ENCODE measurements around the gene KLHL29.

KLHL29 gene

GRCh38 chr2:23542230-23542789 is 157.3 kb downstream of the KLHL29 start:
- Histone ChIP-seq H3K9me3 (no peaks in the 10 kb centered on the region), H3K4me3 (ENCODE audit: low read depth, low read length) (no peak overlapping the region), H3K4me1 (peaks cover 65% of the 10 kb centered on the region), H3K27me3 (no peaks in the 10 kb centered on the region), H3K36me3 (no peaks in the 10 kb centered on the region)
- TF ChIP-seq CTCF (IDR thresholded peaks at IDR 0.05; ENCODE audit: low read depth, low read length): no peak
- DNase-seq: no peak

GRCh38 chr2:23543302-23543701 is 158.3 kb downstream of the KLHL29 start:
- no peak for TF ChIP-seq CTCF (IDR thresholded peaks at IDR 0.05; ENCODE audit: low read depth, low read length)
- no peak for DNase-seq
- Histone ChIP-seq H3K4me3 (ENCODE audit: low read depth, low read length) (no peak overlapping the region), H3K27me3 (no peaks in the 10 kb centered on the region), H3K9me3 (no peaks in the 10 kb centered on the region), H3K4me1 (peaks cover 70% of the 10 kb centered on the region), H3K36me3 (no peaks in the 10 kb centered on the region)

- Histone ChIP-seq H3K27me3 (no peaks in the 10 kb centered on the region), H3K4me1 (peaks cover 70% of the 10 kb centered on the region), H3K36me3 (no peaks in the 10 kb centered on the region), H3K9me3 (no peaks in the 10 kb centered on the region), H3K4me3 (ENCODE audit: low read depth, low read length) (no peak overlapping the region)
- TF ChIP-seq CTCF (IDR thresholded peaks at IDR 0.05; ENCODE audit: low read depth, low read length): no peak
- no peak for DNase-seq
Measured at GRCh38 chr2:23543728-23544127, 158.7 kb downstream of the KLHL29 start.

- Histone ChIP-seq H3K27me3 (no peaks in the 10 kb centered on the region), H3K4me1 (peaks cover 78% of the 10 kb centered on the region), H3K4me3 (ENCODE audit: low read depth, low read length) (no peak overlapping the region), H3K36me3 (no peaks in the 10 kb centered on the region), H3K9me3 (no peaks in the 10 kb centered on the region)
- no peak for DNase-seq
- no peak for TF ChIP-seq CTCF (IDR thresholded peaks at IDR 0.05; ENCODE audit: low read depth, low read length)
Measured at GRCh38 chr2:23544589-23545295, 159.8 kb downstream of the KLHL29 start.

- peak; percentile 64 for DNase-seq
- Histone ChIP-seq H3K4me1 (peaks cover 85% of the 10 kb centered on the region), H3K4me3 (ENCODE audit: low read depth, low read length) (no peak overlapping the region), H3K36me3 (no peaks in the 10 kb centered on the region), H3K27me3 (no peaks in the 10 kb centered on the region), H3K9me3 (no peaks in the 10 kb centered on the region)
- peak; percentile 31; the same call in 1 of the 2 replicates for TF ChIP-seq CTCF (IDR thresholded peaks at IDR 0.05; ENCODE audit: low read depth, low read length)
Measured at GRCh38 chr2:23545396-23545795, 160.4 kb downstream of the KLHL29 start.

- peaks cover 82% of the 10 kb centered on the region for H3K4me1 ChIP-seq
- H3K9me3 ChIP-seq: no peaks in the 10 kb centered on the region
- H3K4me3 ChIP-seq (ENCODE audit: low read depth, low read length): no peak overlapping the region
- peak; percentile 87 for DNase-seq
- no peak for TF ChIP-seq CTCF (IDR thresholded peaks at IDR 0.05; ENCODE audit: low read depth, low read length)
- H3K27me3 ChIP-seq: no peaks in the 10 kb centered on the region
- no peaks in the 10 kb centered on the region for H3K36me3 ChIP-seq
Measured at GRCh38 chr2:23545811-23546210, 160.8 kb downstream of the KLHL29 start.
